ENCODE data around the gene ERCC6L2.

Gene ERCC6L2

GRCh38 chr9:95839012-95839411 lies 36.5 kb upstream of the ERCC6L2 start:
- no peak for ATAC-seq
- no peak for TF ChIP-seq ZFP3 (CRISPR knock-in tag; IDR thresholded peaks at IDR 0.05)

- ATAC-seq = no peak
- TF ChIP-seq BACH2 (CRISPR knock-in tag; IDR thresholded peaks at IDR 0.05; ENCODE audit: borderline replicate concordance) (no peak), ARNTL (CRISPR knock-in tag; IDR thresholded peaks at IDR 0.05; ENCODE audit: borderline replicate concordance, low read depth) (no peak), CREB5 (CRISPR knock-in tag; IDR thresholded peaks at IDR 0.05; ENCODE audit: low read depth) (no peak), RARB (CRISPR knock-in tag; IDR thresholded peaks at IDR 0.05) (no peak)
Measured at GRCh38 chr9:95840074-95840473, 35.4 kb upstream of the ERCC6L2 start.

DNA sequence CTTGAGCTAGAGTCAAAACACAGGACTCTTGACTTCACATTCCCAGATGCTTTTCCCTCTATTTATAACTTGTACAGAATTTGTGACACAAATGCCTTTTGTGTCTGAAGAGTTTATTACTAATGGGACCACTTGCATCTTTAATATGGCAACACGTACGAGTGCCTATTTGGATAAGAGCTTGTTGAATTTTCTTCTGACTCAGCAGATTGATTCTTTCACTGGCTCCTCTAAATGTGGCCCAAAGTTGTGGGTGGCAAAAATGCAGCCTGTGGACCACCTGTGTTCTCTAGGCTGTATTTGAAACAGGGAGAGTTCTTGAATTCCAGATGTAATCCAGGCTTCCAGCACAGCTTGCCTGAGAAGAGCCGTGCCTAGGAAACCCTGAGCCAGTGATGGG lies 34.1 kb upstream of the ERCC6L2 start:
- no peak for ATAC-seq
- TF ChIP-seq OSR1 (CRISPR knock-in tag; IDR thresholded peaks at IDR 0.05) (no peak), GLIS3 (CRISPR knock-in tag; IDR thresholded peaks at IDR 0.05) (no peak), TCF4 (CRISPR knock-in tag; IDR thresholded peaks at IDR 0.05; ENCODE audit: borderline replicate concordance) (no peak), ISL1 (CRISPR knock-in tag; IDR thresholded peaks at IDR 0.05) (no peak), CSDC2 (CRISPR knock-in tag; IDR thresholded peaks at IDR 0.05) (no peak), ZNF70 (CRISPR knock-in tag; IDR thresholded peaks at IDR 0.05) (no peak), ZFP3 (CRISPR knock-in tag; IDR thresholded peaks at IDR 0.05) (no peak), ZC3H10 (CRISPR knock-in tag; IDR thresholded peaks at IDR 0.05) (no peak), ZNF8 (CRISPR knock-in tag; IDR thresholded peaks at IDR 0.05) (no peak), PPARA (CRISPR knock-in tag; IDR thresholded peaks at IDR 0.05; ENCODE audit: borderline replicate concordance) (no peak), ESRRG (CRISPR knock-in tag; IDR thresholded peaks at IDR 0.05) (no peak), BACH2 (CRISPR knock-in tag; IDR thresholded peaks at IDR 0.05; ENCODE audit: borderline replicate concordance) (no peak), SNAI2 (CRISPR knock-in tag; IDR thresholded peaks at IDR 0.05) (no peak), ZFP30 (CRISPR knock-in tag; IDR thresholded peaks at IDR 0.05) (no peak), TOX (CRISPR knock-in tag; IDR thresholded peaks at IDR 0.05; ENCODE audit: borderline replicate concordance) (no peak), TSHZ2 (CRISPR knock-in tag; IDR thresholded peaks at IDR 0.05) (no peak), ZNF565 (CRISPR knock-in tag; conservative IDR thresholded peaks at IDR 0.05; ENCODE audit: low read depth) (no peak)
- TF ChIP-seq, protein P1, sequence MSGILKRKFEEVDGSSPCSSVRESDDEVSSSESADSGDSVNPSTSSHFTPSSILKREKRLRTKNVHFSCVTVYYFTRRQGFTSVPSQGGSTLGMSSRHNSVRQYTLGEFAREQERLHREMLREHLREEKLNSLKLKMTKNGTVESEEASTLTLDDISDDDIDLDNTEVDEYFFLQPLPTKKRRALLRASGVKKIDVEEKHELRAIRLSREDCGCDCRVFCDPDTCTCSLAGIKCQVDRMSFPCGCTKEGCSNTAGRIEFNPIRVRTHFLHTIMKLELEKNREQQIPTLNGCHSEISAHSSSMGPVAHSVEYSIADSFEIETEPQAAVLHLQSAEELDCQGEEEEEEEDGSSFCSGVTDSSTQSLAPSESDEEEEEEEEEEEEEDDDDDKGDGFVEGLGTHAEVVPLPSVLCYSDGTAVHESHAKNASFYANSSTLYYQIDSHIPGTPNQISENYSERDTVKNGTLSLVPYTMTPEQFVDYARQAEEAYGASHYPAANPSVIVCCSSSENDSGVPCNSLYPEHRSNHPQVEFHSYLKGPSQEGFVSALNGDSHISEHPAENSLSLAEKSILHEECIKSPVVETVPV (CRISPR knock-in tag; IDR thresholded peaks at IDR 0.05) = no peak
- TF ChIP-seq, protein P2, sequence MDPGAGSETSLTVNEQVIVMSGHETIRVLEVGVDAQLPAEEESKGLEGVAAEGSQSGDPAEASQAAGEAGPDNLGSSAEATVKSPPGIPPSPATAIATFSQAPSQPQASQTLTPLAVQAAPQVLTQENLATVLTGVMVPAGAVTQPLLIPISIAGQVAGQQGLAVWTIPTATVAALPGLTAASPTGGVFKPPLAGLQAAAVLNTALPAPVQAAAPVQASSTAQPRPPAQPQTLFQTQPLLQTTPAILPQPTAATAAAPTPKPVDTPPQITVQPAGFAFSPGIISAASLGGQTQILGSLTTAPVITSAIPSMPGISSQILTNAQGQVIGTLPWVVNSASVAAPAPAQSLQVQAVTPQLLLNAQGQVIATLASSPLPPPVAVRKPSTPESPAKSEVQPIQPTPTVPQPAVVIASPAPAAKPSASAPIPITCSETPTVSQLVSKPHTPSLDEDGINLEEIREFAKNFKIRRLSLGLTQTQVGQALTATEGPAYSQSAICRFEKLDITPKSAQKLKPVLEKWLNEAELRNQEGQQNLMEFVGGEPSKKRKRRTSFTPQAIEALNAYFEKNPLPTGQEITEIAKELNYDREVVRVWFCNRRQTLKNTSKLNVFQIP (CRISPR knock-in tag; IDR thresholded peaks at IDR 0.05; ENCODE audit: borderline replicate concordance, low read depth) = no peak
- TF ChIP-seq, protein P3, sequence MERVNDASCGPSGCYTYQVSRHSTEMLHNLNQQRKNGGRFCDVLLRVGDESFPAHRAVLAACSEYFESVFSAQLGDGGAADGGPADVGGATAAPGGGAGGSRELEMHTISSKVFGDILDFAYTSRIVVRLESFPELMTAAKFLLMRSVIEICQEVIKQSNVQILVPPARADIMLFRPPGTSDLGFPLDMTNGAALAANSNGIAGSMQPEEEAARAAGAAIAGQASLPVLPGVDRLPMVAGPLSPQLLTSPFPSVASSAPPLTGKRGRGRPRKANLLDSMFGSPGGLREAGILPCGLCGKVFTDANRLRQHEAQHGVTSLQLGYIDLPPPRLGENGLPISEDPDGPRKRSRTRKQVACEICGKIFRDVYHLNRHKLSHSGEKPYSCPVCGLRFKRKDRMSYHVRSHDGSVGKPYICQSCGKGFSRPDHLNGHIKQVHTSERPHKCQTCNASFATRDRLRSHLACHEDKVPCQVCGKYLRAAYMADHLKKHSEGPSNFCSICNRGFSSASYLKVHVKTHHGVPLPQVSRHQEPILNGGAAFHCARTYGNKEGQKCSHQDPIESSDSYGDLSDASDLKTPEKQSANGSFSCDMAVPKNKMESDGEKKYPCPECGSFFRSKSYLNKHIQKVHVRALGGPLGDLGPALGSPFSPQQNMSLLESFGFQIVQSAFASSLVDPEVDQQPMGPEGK (CRISPR knock-in tag; IDR thresholded peaks at IDR 0.05; ENCODE audit: borderline replicate concordance) = no peak
